ENCODE data around the gene KIAA1328. TPM values are rescaled to one million over a fixed set of nuclear protein-coding genes. Genes with fewer than 3 reads are reported as not detected.

KIAA1328 gene
- total and polyA plus RNA-seq, 4 donors = 2.0 to 21.1 (median 12.8) TPM

DNA sequence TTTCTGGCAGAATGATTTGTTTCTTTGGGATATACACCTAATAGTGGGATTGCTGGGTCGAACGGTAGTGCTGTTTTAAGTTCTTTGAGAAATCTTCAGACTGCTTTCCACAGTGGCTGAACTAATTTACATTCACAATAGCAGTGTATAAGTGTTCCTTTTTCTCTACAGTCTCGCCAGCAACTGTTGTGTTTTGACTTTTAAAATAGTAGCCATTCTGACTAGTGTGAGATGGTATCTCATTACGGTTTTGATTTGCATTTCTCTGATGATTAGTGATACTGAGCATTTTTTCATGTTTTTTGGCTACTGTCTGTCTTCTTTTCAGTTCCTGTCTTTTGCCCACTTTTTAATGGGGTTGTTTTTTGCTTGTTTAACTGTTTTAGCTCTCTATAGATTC, 306.2 kb downstream of the KIAA1328 start:
- no peak for ATAC-seq (ENCODE audit: low FRiP score)
- H3K9me3 ChIP-seq (ENCODE audit: control insufficient read depth, low read length) = no peaks in the 10 kb centered on the region
- H3K27ac ChIP-seq (ENCODE audit: low read depth in 1 of 2, low read length in 2 of 2) = no peak overlapping the region
- H3K36me3 ChIP-seq (ENCODE audit: control insufficient read depth in 1 of 2, insufficient read depth in 2 of 2, low read length in 1 of 2) = no peaks in the 10 kb centered on the region
- H3K27me3 ChIP-seq (ENCODE audit: control insufficient read depth in 1 of 2, insufficient read depth in 2 of 2, low read length in 1 of 2) = no peaks in the 10 kb centered on the region
- intact Hi-C loops (cut with DNase I) = no loop called here
- WGBS, 2 donors = 96 to 99% methylated on average over 4 of the region's 4 CpGs
- no peak for DNase-seq
- H3K4me3 ChIP-seq (ENCODE audit: low read length in 2 of 2) = no peak overlapping the region
- H3K4me1 ChIP-seq (ENCODE audit: control insufficient read depth in 1 of 2, insufficient read depth in 2 of 2, low read length in 2 of 2) = no peaks in the 10 kb centered on the region

- Histone ChIP-seq H3K27me3 (ENCODE audit: control insufficient read depth in 1 of 2, insufficient read depth in 2 of 2, low read length in 1 of 2) (no peaks in the 10 kb centered on the region), H3K27ac (ENCODE audit: low read depth in 1 of 2, low read length in 2 of 2) (no peak overlapping the region), H3K9me3 (ENCODE audit: control insufficient read depth, low read length) (peaks cover 1% of the 10 kb centered on the region), H3K4me1 (ENCODE audit: control insufficient read depth in 1 of 2, insufficient read depth in 2 of 2, low read length in 2 of 2) (no peaks in the 10 kb centered on the region), H3K4me3 (ENCODE audit: low read length in 2 of 2) (no peak overlapping the region), H3K36me3 (ENCODE audit: control insufficient read depth in 1 of 2, insufficient read depth in 2 of 2, low read length in 1 of 2) (no peaks in the 10 kb centered on the region)
- intact Hi-C loops (cut with DNase I) = no loop called here
- ATAC-seq (ENCODE audit: low FRiP score) (no peak), DNase-seq (no peak)
- 94 to 97% methylated on average over 3 of the region's 3 CpGs for WGBS, 2 donors
Measured at GRCh38 chr18:37138456-37138855, 309.5 kb downstream of the KIAA1328 start.

- H3K9me3 ChIP-seq (ENCODE audit: control insufficient read depth, low read length) = peaks cover 1% of the 10 kb centered on the region
- H3K4me3 ChIP-seq (ENCODE audit: low read length in 2 of 2) = no peak overlapping the region
- WGBS, 2 donors = 93 to 94% methylated on average over 1 of the region's 1 CpG
- intact Hi-C loops (cut with DNase I) = no loop called here
- DNase-seq (no peak), ATAC-seq (ENCODE audit: low FRiP score) (no peak)
- H3K27me3 ChIP-seq (ENCODE audit: control insufficient read depth in 1 of 2, insufficient read depth in 2 of 2, low read length in 1 of 2) = no peaks in the 10 kb centered on the region
- no peak overlapping the region for H3K27ac ChIP-seq (ENCODE audit: low read depth in 1 of 2, low read length in 2 of 2)
- H3K36me3 ChIP-seq (ENCODE audit: control insufficient read depth in 1 of 2, insufficient read depth in 2 of 2, low read length in 1 of 2) = no peaks in the 10 kb centered on the region
- no peaks in the 10 kb centered on the region for H3K4me1 ChIP-seq (ENCODE audit: control insufficient read depth in 1 of 2, insufficient read depth in 2 of 2, low read length in 2 of 2)
Measured at GRCh38 chr18:37139876-37140275, 310.9 kb downstream of the KIAA1328 start.

DNA sequence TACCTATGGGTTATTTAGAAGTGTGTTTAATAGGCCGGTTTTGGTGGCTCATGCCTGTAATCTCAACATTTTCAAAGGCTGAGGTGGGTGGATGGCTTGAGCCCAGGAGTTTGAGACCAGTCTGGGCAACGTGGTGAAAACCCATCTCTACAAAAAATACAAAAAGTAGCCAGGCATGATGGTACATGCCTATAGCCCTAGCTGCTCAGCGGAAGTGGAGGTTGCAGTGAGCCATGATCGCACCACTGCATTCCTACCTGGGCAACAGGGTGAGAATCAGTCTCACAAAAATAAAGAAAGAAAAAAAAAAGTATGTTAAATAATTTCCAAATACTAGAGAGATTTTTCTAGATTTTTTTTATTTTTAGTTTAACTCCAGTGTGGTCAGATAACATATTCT, 316.0 kb downstream of the KIAA1328 start:
- Histone ChIP-seq H3K4me1 (ENCODE audit: control insufficient read depth in 1 of 2, insufficient read depth in 2 of 2, low read length in 2 of 2) (no peaks in the 10 kb centered on the region), H3K27me3 (ENCODE audit: control insufficient read depth in 1 of 2, insufficient read depth in 2 of 2, low read length in 1 of 2) (no peaks in the 10 kb centered on the region), H3K27ac (ENCODE audit: low read depth in 1 of 2, low read length in 2 of 2) (no peak overlapping the region), H3K9me3 (ENCODE audit: control insufficient read depth, low read length) (peaks cover 1% of the 10 kb centered on the region), H3K4me3 (ENCODE audit: low read length in 2 of 2) (no peak overlapping the region), H3K36me3 (ENCODE audit: control insufficient read depth in 1 of 2, insufficient read depth in 2 of 2, low read length in 1 of 2) (no peaks in the 10 kb centered on the region)
- DNase-seq (no peak), ATAC-seq (ENCODE audit: low FRiP score) (no peak)
- WGBS, 2 donors = 86 to 88% methylated on average over 4 of the region's 4 CpGs
- intact Hi-C loops (cut with DNase I) = no loop called here

- no peak overlapping the region for H3K4me3 ChIP-seq (ENCODE audit: low read length in 2 of 2)
- no peaks in the 10 kb centered on the region for H3K9me3 ChIP-seq (ENCODE audit: control insufficient read depth, low read length)
- no peaks in the 10 kb centered on the region for H3K27me3 ChIP-seq (ENCODE audit: control insufficient read depth in 1 of 2, insufficient read depth in 2 of 2, low read length in 1 of 2)
- ATAC-seq (ENCODE audit: low FRiP score) (no peak), DNase-seq (no peak)
- peaks cover 1 to 4% of the 10 kb centered on the region in 2 donors for H3K4me1 ChIP-seq (ENCODE audit: control insufficient read depth in 1 of 2, insufficient read depth in 2 of 2, low read length in 2 of 2)
- intact Hi-C loops (cut with DNase I) = no loop called here
- H3K27ac ChIP-seq (ENCODE audit: low read depth in 1 of 2, low read length in 2 of 2) = no peak overlapping the region
- H3K36me3 ChIP-seq (ENCODE audit: control insufficient read depth in 1 of 2, insufficient read depth in 2 of 2, low read length in 1 of 2) = no peaks in the 10 kb centered on the region
- WGBS, 2 donors = 83 to 87% methylated on average over 7 of the region's 7 CpGs
Measured at GRCh38 chr18:37156330-37156942, 327.5 kb downstream of the KIAA1328 start.

DNA sequence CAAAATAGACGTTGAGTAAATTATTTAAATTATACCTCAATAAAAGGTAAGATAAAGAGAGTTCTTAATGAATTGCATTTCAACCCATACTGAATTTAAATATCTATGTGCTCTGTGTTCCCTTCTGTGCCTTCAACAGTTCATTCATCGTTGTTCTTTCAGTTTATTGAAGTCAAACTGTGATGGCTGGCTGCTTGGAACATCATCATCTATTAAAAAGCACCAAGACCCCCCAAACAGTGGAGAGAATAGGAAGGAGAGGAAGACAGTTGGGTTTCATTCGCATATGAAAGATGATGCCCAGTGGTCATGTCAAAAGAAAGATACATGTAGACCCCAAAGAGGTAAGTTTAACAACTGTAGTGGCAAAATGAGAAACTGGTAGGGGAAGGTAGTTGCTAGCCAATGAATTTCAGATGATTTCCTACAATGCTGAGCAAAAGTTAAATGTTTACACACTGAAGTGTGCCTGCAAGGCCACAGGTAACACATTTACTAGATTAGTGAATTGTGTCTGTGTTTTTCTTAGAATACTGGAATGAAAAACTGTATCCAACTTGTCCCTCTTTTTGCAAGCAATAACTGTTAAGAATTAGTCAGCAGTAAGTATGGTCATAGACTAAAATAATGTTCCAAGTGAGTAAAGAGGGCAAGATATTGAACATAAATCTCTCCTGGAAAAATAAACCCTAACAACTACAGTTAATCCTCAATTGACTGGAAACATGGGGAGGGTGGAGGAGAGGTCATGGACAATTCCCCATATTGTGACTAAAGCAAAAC, 331.3 kb downstream of the KIAA1328 start:
- Histone ChIP-seq H3K27me3 (ENCODE audit: control insufficient read depth in 1 of 2, insufficient read depth in 2 of 2, low read length in 1 of 2) (no peaks in the 10 kb centered on the region), H3K36me3 (ENCODE audit: control insufficient read depth in 1 of 2, insufficient read depth in 2 of 2, low read length in 1 of 2) (no peaks in the 10 kb centered on the region), H3K4me3 (ENCODE audit: low read length in 2 of 2) (no peak overlapping the region), H3K27ac (ENCODE audit: low read depth in 1 of 2, low read length in 2 of 2) (no peak overlapping the region), H3K9me3 (ENCODE audit: control insufficient read depth, low read length) (no peaks in the 10 kb centered on the region), H3K4me1 (ENCODE audit: control insufficient read depth in 1 of 2, insufficient read depth in 2 of 2, low read length in 2 of 2) (peaks cover 1 to 4% of the 10 kb centered on the region in 2 donors)
- intact Hi-C loops (cut with DNase I) = no loop called here
- DNase-seq (no peak), ATAC-seq (ENCODE audit: low FRiP score) (no peak)
- WGBS, 2 donors = 30 to 34% methylated on average over 3 of the region's 3 CpGs

DNA sequence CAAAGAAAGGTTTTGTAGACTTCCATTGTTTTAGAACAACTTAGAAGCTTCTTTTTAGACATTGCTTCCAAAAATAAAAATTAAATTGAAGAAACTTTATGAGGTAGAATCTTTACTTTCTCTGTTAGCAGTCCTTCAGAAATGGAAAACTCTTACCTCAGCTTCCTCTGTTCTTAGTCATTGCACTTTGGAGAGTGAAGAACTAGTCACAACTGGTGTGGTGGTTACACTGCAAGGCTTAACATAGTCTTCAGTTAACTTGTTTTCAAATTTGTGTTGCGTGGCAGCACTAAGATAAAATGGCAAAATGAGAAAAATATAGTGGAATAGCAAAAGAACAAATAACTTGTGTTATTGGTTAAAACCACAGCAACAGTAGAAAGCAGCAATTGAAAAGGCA, 332.6 kb downstream of the KIAA1328 start:
- H3K9me3 ChIP-seq (ENCODE audit: control insufficient read depth, low read length) = no peaks in the 10 kb centered on the region
- no peaks in the 10 kb centered on the region for H3K36me3 ChIP-seq (ENCODE audit: control insufficient read depth in 1 of 2, insufficient read depth in 2 of 2, low read length in 1 of 2)
- ATAC-seq (ENCODE audit: low FRiP score) = no peak
- no peak overlapping the region for H3K4me3 ChIP-seq (ENCODE audit: low read length in 2 of 2)
- no peak for DNase-seq
- H3K27me3 ChIP-seq (ENCODE audit: control insufficient read depth in 1 of 2, insufficient read depth in 2 of 2, low read length in 1 of 2) = no peaks in the 10 kb centered on the region
- peaks cover 1 to 4% of the 10 kb centered on the region in 2 donors for H3K4me1 ChIP-seq (ENCODE audit: control insufficient read depth in 1 of 2, insufficient read depth in 2 of 2, low read length in 2 of 2)
- whole genome bisulfite sequencing, 2 donors = 100% methylated on average over 1 of the region's 1 CpG
- H3K27ac ChIP-seq (ENCODE audit: low read depth in 1 of 2, low read length in 2 of 2) = no peak overlapping the region
- intact Hi-C loops (cut with DNase I) = no loop called here

- intact Hi-C loops (cut with DNase I) = no loop called here
- H3K4me1 ChIP-seq (ENCODE audit: control insufficient read depth in 1 of 2, insufficient read depth in 2 of 2, low read length in 2 of 2) = peaks cover 1 to 4% of the 10 kb centered on the region in 2 donors
- H3K4me3 ChIP-seq (ENCODE audit: low read length in 2 of 2) = no peak overlapping the region
- no peak for ATAC-seq (ENCODE audit: low FRiP score)
- no peaks in the 10 kb centered on the region for H3K36me3 ChIP-seq (ENCODE audit: control insufficient read depth in 1 of 2, insufficient read depth in 2 of 2, low read length in 1 of 2)
- H3K27ac ChIP-seq (ENCODE audit: low read depth in 1 of 2, low read length in 2 of 2) = no peak overlapping the region
- no peaks in the 10 kb centered on the region for H3K27me3 ChIP-seq (ENCODE audit: control insufficient read depth in 1 of 2, insufficient read depth in 2 of 2, low read length in 1 of 2)
- 99 to 100% methylated on average over 1 of the region's 1 CpG for WGBS, 2 donors
- no peak for DNase-seq
- no peaks in the 10 kb centered on the region for H3K9me3 ChIP-seq (ENCODE audit: control insufficient read depth, low read length)
Measured at GRCh38 chr18:37162551-37162950, 333.6 kb downstream of the KIAA1328 start.

- no peaks in the 10 kb centered on the region for H3K9me3 ChIP-seq (ENCODE audit: control insufficient read depth, low read length)
- no peaks in the 10 kb centered on the region for H3K27me3 ChIP-seq (ENCODE audit: control insufficient read depth in 1 of 2, insufficient read depth in 2 of 2, low read length in 1 of 2)
- H3K36me3 ChIP-seq (ENCODE audit: control insufficient read depth in 1 of 2, insufficient read depth in 2 of 2, low read length in 1 of 2) = no peaks in the 10 kb centered on the region
- DNase-seq (no peak), ATAC-seq (ENCODE audit: low FRiP score) (no peak)
- intact Hi-C loops (cut with DNase I) = no loop called here
- peaks cover 1 to 4% of the 10 kb centered on the region in 2 donors for H3K4me1 ChIP-seq (ENCODE audit: control insufficient read depth in 1 of 2, insufficient read depth in 2 of 2, low read length in 2 of 2)
- no peak overlapping the region for H3K27ac ChIP-seq (ENCODE audit: low read depth in 1 of 2, low read length in 2 of 2)
- 89 to 92% methylated on average over 4 of the region's 4 CpGs for WGBS, 2 donors
- no peak overlapping the region for H3K4me3 ChIP-seq (ENCODE audit: low read length in 2 of 2)
Measured at GRCh38 chr18:37163119-37163518, 334.2 kb downstream of the KIAA1328 start.
